HG03159 (cell line): Measurements from ENCODE around the gene PRODH.
"Not testable (repeated sequence)": the region's sequence is repeated elsewhere in the genome, so short reads cannot be mapped to it uniquely, and the experiment has no call there.

Source experiments
- ATAC-seq: cut with Tn5 transposase; IDR thresholded peaks from one replicate; pipeline ENCODE4 v1.9.1; 2021; ENCODE audit warnings: mild to moderate bottlenecking, moderate library complexity; ENCODE audit not compliant: unreplicated experiment

PRODH gene, protein sequence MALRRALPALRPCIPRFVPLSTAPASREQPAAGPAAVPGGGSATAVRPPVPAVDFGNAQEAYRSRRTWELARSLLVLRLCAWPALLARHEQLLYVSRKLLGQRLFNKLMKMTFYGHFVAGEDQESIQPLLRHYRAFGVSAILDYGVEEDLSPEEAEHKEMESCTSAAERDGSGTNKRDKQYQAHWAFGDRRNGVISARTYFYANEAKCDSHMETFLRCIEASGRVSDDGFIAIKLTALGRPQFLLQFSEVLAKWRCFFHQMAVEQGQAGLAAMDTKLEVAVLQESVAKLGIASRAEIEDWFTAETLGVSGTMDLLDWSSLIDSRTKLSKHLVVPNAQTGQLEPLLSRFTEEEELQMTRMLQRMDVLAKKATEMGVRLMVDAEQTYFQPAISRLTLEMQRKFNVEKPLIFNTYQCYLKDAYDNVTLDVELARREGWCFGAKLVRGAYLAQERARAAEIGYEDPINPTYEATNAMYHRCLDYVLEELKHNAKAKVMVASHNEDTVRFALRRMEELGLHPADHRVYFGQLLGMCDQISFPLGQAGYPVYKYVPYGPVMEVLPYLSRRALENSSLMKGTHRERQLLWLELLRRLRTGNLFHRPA

DNA sequence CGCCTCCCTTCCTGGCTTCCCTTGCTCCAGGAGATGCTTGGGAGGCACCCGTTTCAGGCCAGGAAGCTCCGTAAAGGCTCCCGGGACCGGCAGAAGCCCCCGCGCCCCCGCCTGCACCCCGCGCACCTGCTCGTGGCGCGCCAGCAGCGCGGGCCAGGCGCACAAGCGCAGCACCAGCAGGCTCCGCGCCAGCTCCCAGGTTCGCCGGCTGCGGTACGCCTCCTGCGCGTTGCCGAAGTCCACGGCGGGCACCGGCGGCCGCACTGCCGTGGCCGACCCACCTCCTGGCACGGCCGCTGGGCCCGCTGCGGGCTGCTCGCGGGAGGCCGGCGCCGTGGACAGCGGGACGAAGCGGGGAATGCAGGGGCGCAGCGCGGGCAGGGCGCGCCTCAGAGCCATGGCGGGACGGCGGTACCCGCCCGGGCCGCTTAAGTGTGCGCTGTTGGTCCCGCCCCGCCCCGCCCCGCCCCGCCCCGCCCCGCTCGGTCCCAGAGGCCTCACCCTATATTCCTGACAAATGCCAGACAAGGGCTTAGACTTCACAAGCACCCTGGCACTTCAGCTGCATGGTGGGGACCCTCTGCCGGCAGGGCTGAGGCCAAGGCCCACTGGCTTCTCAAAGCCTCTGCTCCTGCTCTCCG lies at the start of gene PRODH:
TSS of gene PRODH (minus strand) at position 405 of the 641 bp plus-strand sequence. CDS start at position 399, 6 bp downstream.
- no peak for ATAC-seq

DNA sequence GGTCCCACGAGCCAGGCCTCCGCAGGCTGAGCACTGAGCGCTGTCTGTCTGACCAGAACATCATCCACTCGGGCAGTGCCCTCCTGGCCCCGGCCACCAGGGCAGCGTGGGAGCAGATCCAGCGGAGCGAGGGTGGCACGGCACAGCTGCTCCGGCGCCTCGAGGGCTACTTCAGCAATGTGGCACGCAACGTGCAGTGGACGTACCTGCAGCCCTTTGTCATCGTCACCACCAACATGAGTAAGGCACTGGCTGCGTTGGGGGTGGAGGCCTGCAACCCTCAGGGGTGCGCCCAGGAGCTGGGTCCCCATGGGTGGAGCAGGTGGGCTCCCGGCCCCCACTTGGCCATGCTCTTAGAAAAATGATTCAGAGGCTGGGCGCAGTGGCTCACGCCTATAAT lies 49.7 kb upstream of the PRODH start:
- ATAC-seq = no peak

DNA sequence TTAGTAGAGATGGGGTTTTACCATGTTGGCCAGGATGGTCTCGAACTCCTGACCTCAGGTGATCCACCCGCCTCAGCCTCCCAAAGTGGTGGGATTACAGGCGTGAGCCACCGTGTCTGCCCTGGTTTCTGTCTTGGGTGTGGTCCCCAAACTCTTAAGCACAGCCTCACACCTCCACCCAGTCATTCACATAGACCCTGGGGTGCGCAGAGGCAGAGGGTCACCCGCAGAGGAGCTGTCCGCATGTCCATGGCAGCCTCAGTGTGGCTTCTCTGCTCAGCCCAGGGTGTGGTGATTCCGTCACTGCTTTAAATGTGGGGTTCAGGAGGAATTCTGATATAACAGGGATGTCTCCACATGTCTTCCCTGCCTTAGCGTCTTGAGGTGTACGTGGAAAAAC lies 48.5 kb upstream of the PRODH start:
- no peak for ATAC-seq

DNA sequence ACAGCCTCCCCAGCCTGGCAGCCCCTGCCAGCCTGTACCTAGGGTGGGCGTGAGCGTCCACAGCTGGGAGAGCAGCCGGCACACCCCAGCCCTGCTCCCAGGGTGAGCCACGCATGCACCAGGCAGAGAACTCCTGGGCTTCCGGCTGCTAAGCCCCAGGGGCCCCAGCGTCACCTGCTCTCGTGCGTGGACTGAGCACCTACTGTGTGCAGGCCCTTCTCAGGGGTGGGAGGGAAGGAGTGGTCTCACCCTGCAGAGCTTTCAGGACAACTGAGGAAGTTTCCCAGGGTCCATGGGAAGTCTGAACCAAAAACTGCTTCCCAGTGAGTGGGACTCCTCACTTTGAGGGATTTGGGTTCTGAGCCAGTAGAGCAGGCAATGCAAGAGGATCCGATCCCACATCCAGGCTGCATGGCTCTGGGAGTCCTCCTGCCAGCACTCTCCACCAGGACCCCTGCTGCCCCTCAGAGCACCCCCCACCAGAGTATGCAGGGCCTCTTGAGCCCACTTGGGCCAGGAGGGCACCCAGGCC lies 47.1 kb upstream of the PRODH start:
- ATAC-seq = no peak

DNA sequence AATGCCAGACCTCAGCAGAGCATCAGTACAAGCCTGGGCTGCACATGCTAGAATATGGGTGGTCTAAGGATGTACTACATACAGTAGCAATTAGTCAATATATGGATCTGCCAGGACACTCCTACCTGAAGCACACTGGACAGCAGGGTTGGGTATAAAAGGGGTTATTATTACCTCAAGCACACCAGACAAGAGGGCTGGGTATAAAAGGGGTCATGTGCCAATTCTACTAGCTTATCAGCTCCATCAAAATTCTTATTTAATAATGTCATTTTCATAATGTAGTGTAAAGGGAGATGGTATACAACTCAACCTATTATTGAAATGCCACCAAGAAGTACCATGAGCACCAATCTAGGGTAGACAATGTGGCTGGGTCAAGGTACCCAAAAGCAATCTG lies 44.7 kb upstream of the PRODH start:
- no peak for ATAC-seq

DNA sequence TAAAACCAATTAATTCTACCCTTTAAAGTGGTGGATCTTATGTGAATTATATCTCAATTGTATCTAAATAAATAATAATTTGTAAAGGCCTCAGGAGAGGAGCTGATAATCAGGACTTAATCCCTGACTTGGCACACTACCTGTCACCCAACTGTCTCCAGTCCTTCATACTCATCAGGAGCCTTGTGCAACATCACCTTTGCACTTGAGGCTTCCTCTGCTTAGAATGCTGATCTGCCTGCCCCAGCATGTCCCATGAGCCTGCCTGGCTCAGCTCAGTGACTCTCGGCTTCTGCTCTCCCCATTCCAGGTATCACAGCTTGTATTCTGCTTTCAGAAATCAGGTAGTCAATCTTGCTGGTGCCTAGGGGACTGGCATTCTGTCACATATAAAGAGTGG lies 43.9 kb upstream of the PRODH start:
- ATAC-seq = no peak

DNA sequence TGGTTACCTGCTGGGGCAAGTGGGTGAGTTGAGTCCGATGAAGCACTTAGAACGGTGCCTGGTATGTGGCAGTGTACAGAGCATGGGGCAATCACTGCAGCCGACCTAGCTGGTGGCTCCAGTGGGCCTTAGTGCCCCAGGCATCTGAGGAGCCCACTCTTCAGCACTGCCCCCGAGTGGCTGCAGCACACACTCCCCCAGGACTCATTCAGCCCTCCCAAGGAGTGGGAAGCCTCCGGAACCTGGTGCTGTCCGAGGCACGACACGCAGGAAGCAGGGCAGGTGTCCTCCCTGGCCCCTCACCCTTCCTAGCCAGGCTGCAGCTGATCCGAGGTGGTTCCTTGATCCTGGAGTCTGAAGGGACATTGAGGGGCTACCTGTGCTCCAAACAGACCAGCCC lies 42.4 kb upstream of the PRODH start:
- no peak for ATAC-seq

DNA sequence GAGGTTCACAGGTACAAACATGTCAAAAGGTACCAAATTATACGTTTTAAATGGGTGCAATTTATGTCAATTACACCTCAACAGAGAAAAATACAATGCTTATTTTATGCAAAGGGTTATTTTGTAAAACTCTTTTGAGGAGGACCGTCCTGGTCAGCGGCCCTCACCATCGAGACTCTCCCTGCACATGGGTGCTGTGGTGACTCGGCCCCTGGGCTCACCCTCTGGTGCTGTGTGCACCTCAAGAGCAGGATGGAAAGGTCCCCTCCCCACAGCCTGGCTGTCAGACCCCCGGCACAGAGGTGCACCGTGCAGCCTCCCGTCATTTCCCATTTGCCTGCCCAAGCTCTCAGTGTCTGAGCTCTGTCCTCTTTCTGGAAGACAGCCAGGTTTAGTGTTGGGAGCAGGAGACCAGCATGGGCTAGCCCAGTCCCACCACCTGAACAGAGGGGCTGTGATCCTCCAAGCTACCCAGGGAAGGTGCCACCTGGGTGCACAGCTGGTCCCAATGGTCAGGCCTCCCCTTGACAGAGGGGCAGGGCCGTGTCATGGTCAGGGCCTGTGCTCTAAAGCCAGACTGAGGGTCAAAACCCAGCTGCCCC lies 41.8 kb upstream of the PRODH start:
- ATAC-seq = no peak

DNA sequence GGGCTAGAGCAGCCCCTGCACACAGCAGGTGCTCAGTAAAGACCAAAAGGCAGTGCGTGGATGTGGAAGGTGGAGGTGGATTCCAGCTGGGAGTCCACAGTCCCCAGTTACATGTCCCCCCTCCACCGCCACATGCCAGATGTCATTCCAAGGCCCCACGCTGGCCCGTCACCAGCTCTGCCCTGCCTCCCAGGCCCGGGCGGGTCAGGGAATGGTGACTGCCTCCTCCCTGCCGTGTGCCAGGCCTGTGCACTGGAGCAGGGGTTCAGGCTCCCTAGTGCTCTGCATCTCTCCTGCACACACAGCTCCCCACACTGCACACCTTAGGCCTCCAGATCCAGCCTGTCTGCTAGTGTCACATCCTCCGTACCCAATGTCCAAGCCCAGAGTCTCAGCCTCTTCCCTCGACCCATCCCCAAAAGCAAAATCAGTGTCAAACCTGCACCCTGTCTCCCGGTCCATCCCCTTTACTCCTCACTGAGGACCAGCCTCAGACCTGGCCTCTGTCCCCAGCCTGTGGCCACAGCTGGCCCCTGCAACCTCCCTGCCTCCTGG lies 40.2 kb upstream of the PRODH start:
- ATAC-seq = no peak

DNA sequence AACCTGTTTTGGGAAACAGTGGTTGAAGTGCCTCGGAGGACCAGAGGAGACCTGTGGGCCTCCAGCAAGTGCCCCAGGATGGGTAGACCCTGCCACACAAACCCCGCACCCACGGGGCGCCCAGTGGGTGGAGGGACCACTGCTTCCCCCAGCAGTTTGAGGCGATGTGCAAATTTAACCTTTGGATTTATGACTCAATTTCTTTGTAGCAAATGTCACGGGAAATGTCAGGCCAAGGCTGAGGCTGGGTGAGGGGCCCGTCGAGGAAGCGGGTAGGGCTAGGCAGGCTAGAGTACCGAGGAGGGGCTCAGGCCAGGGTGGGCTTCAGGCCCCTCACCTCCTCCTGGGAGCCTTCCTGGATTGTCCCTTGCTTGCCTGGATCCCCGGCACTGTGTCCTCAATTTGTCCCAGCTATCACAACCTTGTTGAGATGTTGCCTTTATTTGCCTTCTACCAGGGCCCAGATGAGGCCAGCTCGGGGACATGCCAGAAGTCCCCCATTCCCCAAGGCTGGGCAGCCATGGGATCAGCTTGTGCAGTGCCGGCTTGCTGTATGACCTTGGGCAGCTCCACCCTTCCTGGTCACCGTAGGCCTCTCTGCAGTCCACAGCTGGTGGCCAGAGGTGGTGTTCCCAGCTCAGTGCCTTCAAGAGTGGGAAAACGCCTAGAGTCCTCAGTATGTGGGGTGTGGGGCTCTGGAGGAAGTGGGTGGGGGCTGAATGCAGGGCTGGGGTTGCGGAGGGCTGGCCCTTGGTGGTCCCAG lies 39.5 kb upstream of the PRODH start:
- no peak for ATAC-seq

DNA sequence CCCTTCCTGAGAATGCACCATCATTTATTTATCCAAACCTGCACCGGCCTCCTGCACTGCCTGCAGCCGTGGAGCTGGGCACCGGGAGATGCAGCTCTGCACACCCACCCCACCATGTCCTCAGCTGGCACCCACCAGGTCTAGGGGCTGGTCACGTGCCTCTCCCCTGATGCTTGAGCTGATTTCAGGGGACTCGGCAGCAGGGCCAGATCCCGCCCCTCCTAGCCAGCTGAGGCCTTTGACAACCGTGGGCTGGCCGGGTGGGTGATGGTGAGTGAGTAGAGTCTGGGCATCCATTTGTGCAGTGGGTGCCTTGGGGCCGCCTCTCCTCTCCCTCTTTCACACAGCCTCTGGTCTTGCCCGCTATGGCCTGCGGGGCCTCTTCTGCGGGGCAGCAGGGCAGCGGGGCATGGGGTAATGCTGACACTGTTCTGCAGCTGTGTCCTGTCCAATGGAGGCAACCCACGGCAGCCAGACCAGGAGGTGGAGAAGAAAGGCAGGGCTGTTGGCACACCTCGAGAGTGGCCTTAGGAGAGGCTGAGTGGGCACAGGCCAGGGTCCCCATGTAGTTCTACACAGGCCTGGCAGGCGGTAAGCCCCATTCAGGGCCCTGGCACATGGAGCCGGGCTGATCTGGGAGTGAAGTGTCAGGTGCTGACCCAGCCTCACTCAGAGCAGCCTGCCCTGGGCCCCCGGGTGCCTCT lies 38.5 kb upstream of the PRODH start:
- no peak for ATAC-seq

DNA sequence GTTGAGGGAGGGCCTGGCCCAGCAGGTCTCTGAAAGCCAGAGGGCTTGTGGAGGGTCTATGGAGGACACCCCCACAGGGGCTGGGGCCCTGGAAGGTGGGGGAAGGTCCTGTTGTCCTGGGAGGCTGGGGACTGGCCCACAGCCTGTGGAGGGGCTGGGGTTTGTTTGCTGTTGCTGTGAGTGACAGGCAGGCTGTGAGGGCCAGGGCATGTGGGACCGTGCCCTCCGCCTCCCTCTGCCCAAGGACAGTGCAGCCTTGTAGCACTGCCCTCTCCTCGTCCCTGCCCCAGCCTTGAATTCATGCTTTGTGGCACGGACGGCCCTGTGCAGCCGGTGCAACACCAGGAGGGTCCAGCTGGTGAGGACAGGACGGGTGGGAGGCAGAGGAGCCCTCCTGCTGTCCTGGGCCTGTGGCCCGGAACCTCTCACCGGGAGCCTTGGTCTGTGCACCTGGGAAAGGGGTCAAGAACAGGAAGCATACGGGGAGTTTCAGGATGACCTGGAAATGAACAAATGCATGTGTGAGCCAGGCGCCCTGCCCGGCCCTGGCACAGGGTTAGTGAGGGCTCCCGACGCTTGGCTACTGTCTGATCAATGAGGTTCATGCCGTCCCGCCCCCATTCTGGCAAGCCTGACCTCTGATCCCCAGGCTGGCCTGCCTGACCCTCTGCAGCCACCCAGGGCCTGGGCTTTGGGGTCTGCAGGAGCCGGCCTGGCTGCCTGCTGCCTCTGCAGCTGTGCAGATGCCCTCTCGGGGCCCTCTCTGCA lies 37.4 kb upstream of the PRODH start:
- ATAC-seq = no peak

DNA sequence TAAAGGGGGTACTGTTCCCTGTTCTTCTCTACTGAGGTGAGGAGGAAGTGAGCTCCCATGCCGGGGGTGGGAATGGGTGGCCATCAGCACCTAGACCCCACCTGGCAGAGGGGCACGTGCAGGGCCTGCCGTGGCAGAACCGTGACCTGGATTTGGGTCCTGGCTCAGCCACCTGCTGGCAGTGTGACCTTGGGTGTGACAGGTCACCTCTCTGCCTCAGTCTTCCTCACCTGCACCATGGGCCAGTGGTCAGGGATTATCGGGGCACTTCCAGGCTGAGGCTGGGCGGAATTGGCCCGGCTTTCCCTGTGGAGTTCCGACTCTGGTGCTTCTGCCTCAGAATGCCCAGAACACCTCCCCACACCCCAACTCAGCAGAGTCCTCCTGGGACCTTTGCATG lies 36.5 kb upstream of the PRODH start:
- not testable (repeated sequence) for ATAC-seq

DNA sequence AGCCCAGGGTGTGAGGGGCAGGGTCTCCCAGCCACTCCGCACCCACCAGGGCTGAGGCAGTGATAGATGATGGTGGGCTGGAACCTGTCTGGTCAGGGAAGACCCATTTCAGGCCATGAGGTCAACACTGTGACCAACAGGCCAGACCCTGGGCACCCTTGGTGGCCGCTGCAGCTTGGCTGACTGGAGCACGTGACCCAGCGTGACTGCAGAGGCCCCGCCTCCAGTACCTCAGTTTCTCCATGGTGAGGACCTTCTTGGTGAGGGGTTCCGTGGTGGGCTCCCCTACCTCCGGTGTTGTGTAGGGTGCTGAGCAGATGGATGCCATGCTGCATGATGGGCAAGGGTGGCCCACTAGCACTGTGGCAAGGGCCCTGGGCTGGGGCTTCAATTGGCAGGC lies 35.9 kb upstream of the PRODH start:
- not testable (repeated sequence) for ATAC-seq

DNA sequence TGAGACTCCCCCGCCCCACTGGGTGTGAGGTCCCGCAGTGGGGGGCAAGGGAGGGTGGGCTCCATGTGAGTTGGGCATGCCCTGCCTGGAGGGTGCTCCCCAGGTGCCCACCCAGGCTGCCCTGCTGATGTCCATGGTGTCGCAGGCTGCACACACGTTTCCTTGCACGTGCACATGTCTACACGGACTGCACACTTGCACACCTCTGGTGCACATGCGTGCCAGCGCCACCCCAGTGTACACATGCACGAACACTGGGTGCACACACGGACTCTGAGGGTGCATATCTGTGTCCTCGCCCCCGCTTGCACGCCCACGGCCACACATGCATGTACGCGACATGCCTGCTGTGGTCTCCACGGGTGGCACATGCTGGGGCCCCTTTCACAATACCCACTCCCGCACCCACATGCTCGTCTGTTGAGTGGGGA lies 35.2 kb upstream of the PRODH start:
- no peak for ATAC-seq

DNA sequence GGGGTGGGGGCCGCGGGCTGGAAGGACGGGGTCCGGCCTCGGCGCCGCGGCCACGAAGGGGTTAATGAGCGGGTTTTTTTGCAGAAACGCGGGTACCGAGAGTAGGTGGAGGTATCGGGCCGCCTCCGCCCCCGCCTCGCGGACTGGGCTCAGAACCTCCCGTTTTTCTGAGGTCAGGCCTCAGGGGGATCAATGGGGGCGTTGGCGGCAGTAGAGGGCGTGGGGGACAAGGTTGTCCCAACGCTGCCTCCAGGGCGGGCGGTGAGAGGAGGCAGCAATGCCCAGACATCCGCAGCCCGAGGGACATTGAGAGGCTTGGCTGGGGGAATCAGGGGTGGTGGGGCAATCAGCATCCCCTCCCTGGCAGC lies 34.8 kb upstream of the PRODH start:
- no peak for ATAC-seq

DNA sequence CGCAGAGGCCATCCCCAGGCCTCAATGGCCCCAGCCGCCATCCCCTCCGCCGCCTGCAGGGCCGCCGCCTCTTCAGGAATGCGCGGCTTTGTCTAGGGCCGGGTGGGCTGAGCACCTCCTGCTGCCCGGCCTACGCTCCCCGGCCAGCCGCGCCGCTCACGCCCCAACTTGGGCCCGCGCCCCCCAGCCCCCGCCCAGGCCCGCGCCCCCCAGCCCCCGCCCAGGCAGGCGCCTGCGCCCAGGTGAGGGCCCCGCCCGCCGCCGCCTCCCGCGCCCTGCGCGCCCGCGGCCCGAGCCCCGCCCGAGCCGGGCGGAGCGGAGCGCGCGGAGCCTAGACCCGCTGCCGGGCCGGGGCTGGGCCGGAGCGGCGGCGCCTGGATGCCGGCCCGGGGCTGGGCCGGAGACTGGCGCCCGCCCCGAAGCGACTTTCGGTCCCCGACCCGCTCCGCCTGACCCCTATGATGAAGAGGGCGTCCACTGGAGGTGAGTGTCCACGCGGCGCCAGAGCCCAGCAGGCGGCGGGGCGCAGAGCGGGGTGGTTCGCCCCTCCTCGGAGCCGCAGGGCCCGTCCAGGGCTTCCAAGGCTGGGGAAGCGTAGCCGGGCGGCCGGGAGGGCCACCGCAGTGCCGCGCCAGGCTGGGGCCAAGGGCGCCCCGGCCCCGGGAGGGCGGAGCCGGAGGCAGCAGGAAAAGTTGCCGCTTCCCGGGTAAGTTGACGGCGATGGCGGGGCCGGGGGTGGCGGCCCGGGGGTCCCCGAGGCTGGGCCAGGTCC lies 34.3 kb upstream of the PRODH start:
- ATAC-seq = no peak
